Measurements from ENCODE around the gene FAAP20. TPM values are rescaled to one million over a fixed set of nuclear protein-coding genes. Genes with fewer than 3 reads are reported as not detected.

The FAAP20 gene
- total and polyA plus RNA-seq, 10 of the 15 experiments (the other 5 are each of a cell fraction or from before 2014, with no cell fraction given), result 0.79 to 91.8 (median 20.9) TPM

DNA sequence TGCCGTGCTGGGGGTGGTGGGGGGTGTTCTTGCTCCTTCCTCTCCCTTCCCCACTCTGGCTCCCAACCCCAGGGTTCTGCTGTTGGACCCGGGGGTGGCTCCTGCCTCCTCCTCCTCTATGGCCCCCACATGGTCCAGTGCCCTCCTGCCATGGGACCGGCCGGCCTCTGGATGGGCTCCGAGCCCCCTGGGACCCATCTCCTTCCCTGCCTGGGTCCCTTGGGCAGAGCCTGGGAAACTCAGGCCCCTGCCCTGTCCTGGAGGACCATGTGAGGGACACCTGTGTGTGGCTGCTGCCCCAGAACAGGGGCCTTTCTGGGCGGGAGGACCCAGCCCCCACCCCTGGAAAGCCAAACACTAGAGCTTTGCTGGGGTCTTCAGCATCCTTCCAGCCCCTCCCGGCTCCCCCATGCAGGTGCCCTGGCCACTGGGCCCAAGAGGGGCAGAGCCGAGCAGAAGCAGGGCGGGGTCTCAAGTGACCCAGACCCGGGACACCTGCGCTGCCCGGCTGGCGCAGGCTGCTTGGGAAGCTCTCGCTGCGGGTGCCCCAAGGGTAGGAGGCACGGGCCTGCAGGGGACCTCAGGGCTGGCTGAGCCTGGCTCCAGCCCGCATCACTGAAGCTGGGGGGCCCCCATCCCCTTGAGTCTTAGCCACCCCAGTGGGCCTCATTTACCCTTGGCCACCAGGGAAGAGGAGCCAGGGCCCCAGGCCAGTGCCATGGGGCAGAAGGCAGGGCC lies 2.5 kb upstream of the FAAP20 start:
- CTCF ChIA-PET, result interaction anchor here (3.2 to 3.3 kb wide), 2 partner anchors 184 to 351 kb away, joined by 23 to 98 read pairs; no protein-coding TSS in a partner anchor
- 52% methylated on average over 17 of the region's 17 CpGs for WGBS (ENCODE audit: insufficient coverage, insufficient replicate concordance, low lambda C conversion rate, missing lambda C conversion rate)
- in situ Hi-C loops (cut with MboI) (loop anchor here (10.0 kb wide), 1 partner anchor 1228 kb away; no protein-coding TSS in a partner anchor), intact Hi-C loops (cut with micrococcal nuclease; ENCODE audit: unreplicated experiment) (loop anchor here (5.0 kb wide), 2 partner anchors 115 to 1225 kb away; no protein-coding TSS in a partner anchor)
- Histone ChIP-seq H3K4me1 (ENCODE audit: control insufficient read depth, insufficient read depth, low read length) (peaks cover 10% of the 10 kb centered on the region), H3K9ac (ENCODE audit: control insufficient read depth, insufficient read depth, low read length) (no peak overlapping the region), H3K79me2 (ENCODE audit: control insufficient read depth, insufficient read depth, low read length) (peaks cover 1% of the 10 kb centered on the region), H3K36me3 (ENCODE audit: control insufficient read depth in 2 of 2, insufficient read depth in 2 of 2, low read length in 1 of 2) (no peaks in the 10 kb centered on the region; a peak in 1 of 4 replicates), H3K27me3 (replicated peaks in 1 of 2; ENCODE audit: control insufficient read depth in 2 of 2, insufficient read depth in 2 of 2, low read length in 1 of 2) (no peaks in the 10 kb centered on the region), H3K4me2 (ENCODE audit: control insufficient read depth, insufficient read depth) (no peak overlapping the region), H3K27ac (ENCODE audit: control insufficient read depth, insufficient read depth) (no peak overlapping the region), H4K20me1 (ENCODE audit: control insufficient read depth, insufficient read depth) (no peaks in the 10 kb centered on the region), H3K4me3 (no peak overlapping the region), H2AFZ (ENCODE audit: control insufficient read depth, low read depth, low read length) (no peak overlapping the region), H3K9me3 (replicated peaks; ENCODE audit: control insufficient read depth, insufficient read depth, low read length) (no peaks in the 10 kb centered on the region)
- DNase-seq (ENCODE audit: low read depth, low spot score) (no peak), ATAC-seq (no peak), FAIRE-seq (no peak)
- POLR2A ChIA-PET, result interaction anchor here (0.6 to 0.9 kb wide), 3 partner anchors 164 to 733 kb away, joined by 4 to 6 read pairs (median 5); partner anchors contain the start of genes MORN1 and RER1
- TF ChIP-seq CEBPB (IDR thresholded peaks at IDR 0.05; ENCODE audit: borderline replicate concordance in 1 of 2, low read depth in 2 of 2, low read length in 2 of 2) (no peak), DPF2 (IDR thresholded peaks at IDR 0.05) (no peak)
- SMC1A ChIA-PET (ENCODE audit: uncharacterized antibody, unreplicated experiment), result interaction anchor here (3.2 kb wide), 1 partner anchor 185 kb away, joined by 62 read pairs; no protein-coding TSS in a partner anchor
- RAD21 ChIA-PET (ENCODE audit: unreplicated experiment), result interaction anchor here (2.3 kb wide), 1 partner anchor 184 kb away, joined by 78 read pairs; no protein-coding TSS in a partner anchor
- no TSS peak for BruUV-seq (replicated peaks)

GRCh38 chr1:2195785-2196184 lies 1.2 kb upstream of the FAAP20 start:
- ChIA-PET RAD21 (ENCODE audit: unreplicated experiment) (interaction anchor here (0.7 to 2.3 kb wide), 12 partner anchors 26 to 220 kb away, joined by 3 to 78 read pairs (median 5); partner anchors contain the start of genes MORN1, PEX10 and RER1), CTCF (interaction anchor here (1.1 to 3.3 kb wide), 15 partner anchors 20 to 390 kb away, joined by 3 to 98 read pairs (median 6); partner anchors contain the start of genes MORN1, PEX10 and RER1), SMC1A (ENCODE audit: uncharacterized antibody, unreplicated experiment) (interaction anchor here (1.2 to 3.2 kb wide), 7 partner anchors 113 to 220 kb away, joined by 3 to 62 read pairs (median 5); partner anchors contain the start of genes MORN1 and RER1), POLR2A (interaction anchor here (0.9 to 1.8 kb wide), 2 partner anchors 8 to 196 kb away, joined by 4 to 9 read pairs; partner anchors contain the start of genes MORN1 and RER1)
- no peaks in the 10 kb centered on the region for H3K9me3 ChIP-seq (replicated peaks; ENCODE audit: control insufficient read depth, insufficient read depth, low read length)
- in situ Hi-C loops (cut with MboI) (loop anchor here (10.0 kb wide), 1 partner anchor 1229 kb away; no protein-coding TSS in a partner anchor), intact Hi-C loops (cut with micrococcal nuclease; ENCODE audit: unreplicated experiment) (loop anchor here (1.0 to 5.0 kb wide), 4 partner anchors 117 to 1227 kb away; no protein-coding TSS in a partner anchor)
- FAIRE-seq (no peak), DNase-seq (ENCODE audit: low read depth, low spot score) (no peak), ATAC-seq (no peak)
- peaks cover 10% of the 10 kb centered on the region for H3K4me1 ChIP-seq (ENCODE audit: control insufficient read depth, insufficient read depth, low read length)
- H3K27me3 ChIP-seq (replicated peaks in 1 of 2; ENCODE audit: control insufficient read depth in 2 of 2, insufficient read depth in 2 of 2, low read length in 1 of 2), result no peaks in the 10 kb centered on the region
- TF ChIP-seq ZSCAN29 (IDR thresholded peaks at IDR 0.05), result no peak
- TF ChIP-seq TCF12 (IDR thresholded peaks at IDR 0.05; ENCODE audit: low read depth, low read length), result no peak
- no peak for TF ChIP-seq ZBED1 (IDR thresholded peaks at IDR 0.05; ENCODE audit: borderline replicate concordance)
- no peak for TF ChIP-seq BCL11A (IDR thresholded peaks at IDR 0.05; ENCODE audit: low read depth, low read length)
- TF ChIP-seq NFYA (IDR thresholded peaks at IDR 0.05; ENCODE audit: borderline replicate concordance, low read depth, low read length), result no peak
- no peak for TF ChIP-seq SMARCA5 (IDR thresholded peaks at IDR 0.05)
- no peak for TF ChIP-seq HDGF (IDR thresholded peaks at IDR 0.05)
- H3K27ac ChIP-seq (ENCODE audit: control insufficient read depth, insufficient read depth), result no peak overlapping the region; the same call in 1 of the 2 replicates
- H3K36me3 ChIP-seq (ENCODE audit: control insufficient read depth in 2 of 2, insufficient read depth in 2 of 2, low read length in 1 of 2), result no peaks in the 10 kb centered on the region; a peak in 1 of 4 replicates
- BruUV-seq (replicated peaks), result no TSS peak
- H3K4me3 ChIP-seq, result no peak overlapping the region
- WGBS (ENCODE audit: insufficient coverage, insufficient replicate concordance, low lambda C conversion rate, missing lambda C conversion rate), result 47% methylated on average over 11 of the region's 11 CpGs
- no peak overlapping the region for H3K4me2 ChIP-seq (ENCODE audit: control insufficient read depth, insufficient read depth)
- no peak overlapping the region for H2AFZ ChIP-seq (ENCODE audit: control insufficient read depth, low read depth, low read length)
- H4K20me1 ChIP-seq (ENCODE audit: control insufficient read depth, insufficient read depth), result no peaks in the 10 kb centered on the region
- H3K79me2 ChIP-seq (ENCODE audit: control insufficient read depth, insufficient read depth, low read length), result peaks cover 1% of the 10 kb centered on the region
- H3K9ac ChIP-seq (ENCODE audit: control insufficient read depth, insufficient read depth, low read length), result no peak overlapping the region

Data from GM12878 (cell line).